GM23338 (cell line): ENCODE results near the gene C17orf100. TPM values are rescaled to one million over a fixed set of nuclear protein-coding genes. Genes with fewer than 3 reads are reported as not detected.

Experiments used
- ATAC-seq: fragments of 200-7000 bp; cut with Tn5 transposase; 3 replicates; pipeline ENCODE4 v1.9.1; 2020
- DNase-seq: peaks from one replicate; pipeline ENCODE4 v3.0.0-alpha.2; 2015; ENCODE audit warnings: low spot score
- H2AFZ ChIP-seq: fragments of 200-600 bp; sonication (generic); 2 replicates; pipeline ENCODE4 v1.8.0; 2016; ENCODE audit warnings: antibody characterized with exemption, mild to moderate bottlenecking, moderate library complexity
- H3F3A ChIP-seq: fragments of 200-600 bp; sonication (generic); replicated peaks from 2 replicates; pipeline ENCODE4 v1.8.0; 2017; ENCODE audit warnings: antibody characterized with exemption, mixed run types, low read depth
- H3K27ac ChIP-seq: fragments of 200-600 bp; sonication (generic); 2 replicates; pipeline ENCODE4 v1.6.1; 2016; ENCODE audit warnings: low read depth
- H3K27me3 ChIP-seq: fragments of 200-600 bp; sonication (generic); 2 replicates; pipeline ENCODE4 v1.8.0; 2016; ENCODE audit warnings: mild to moderate bottlenecking, mixed run types, moderate library complexity; ENCODE audit not compliant: insufficient read depth
- H3K36me3 ChIP-seq: fragments of 200-600 bp; sonication (generic); 2 replicates; pipeline ENCODE4 v1.8.0; 2016; ENCODE audit warnings: mild to moderate bottlenecking; ENCODE audit not compliant: insufficient read depth
- H3K4me1 ChIP-seq: fragments of 200-600 bp; sonication (generic); 2 replicates; pipeline ENCODE4 v1.8.0; 2016; ENCODE audit warnings: mild to moderate bottlenecking, moderate library complexity; ENCODE audit not compliant: insufficient read depth
- H3K4me2 ChIP-seq: fragments of 200-600 bp; sonication (generic); 2 replicates; pipeline ENCODE4 v1.7.1; 2017; ENCODE audit warnings: mixed run types
- H3K4me3 ChIP-seq: fragments of 200-600 bp; sonication (generic); 2 replicates; pipeline ENCODE4 v1.6.1; 2016; ENCODE audit warnings: mixed run types
- H3K79me2 ChIP-seq: fragments of 200-600 bp; sonication (generic); replicated peaks from 2 replicates; pipeline ENCODE4 v1.8.0; 2017; ENCODE audit warnings: mild to moderate bottlenecking; ENCODE audit not compliant: insufficient read depth
- H3K9me2 ChIP-seq: fragments of 200-600 bp; sonication (generic); 2 replicates; pipeline ENCODE4 v1.8.0; 2017; ENCODE audit not compliant: insufficient read depth
- H4K20me1 ChIP-seq: fragments of 200-600 bp; sonication (generic); replicated peaks from 2 replicates; pipeline ENCODE4 v1.8.0; 2017; ENCODE audit warnings: mild to moderate bottlenecking; ENCODE audit not compliant: insufficient read depth
- H3K27ac Mint-ChIP-seq: 2 replicates; pipeline ENCODE4 v1.8.0; 2020; ENCODE audit warnings: inconsistent platforms, mild to moderate bottlenecking, moderate library complexity, mixed read lengths
- H3K27me3 Mint-ChIP-seq: 3 replicates; pipeline ENCODE4 v1.8.0; 2022; ENCODE audit warnings: low read depth, mild to moderate bottlenecking, moderate library complexity, mixed read lengths, inconsistent platforms; ENCODE audit not compliant: insufficient read depth, poor library complexity
- H3K36me3 Mint-ChIP-seq: 3 replicates; pipeline ENCODE4 v1.8.0; 2021; ENCODE audit warnings: low read depth, mild to moderate bottlenecking, inconsistent platforms, moderate library complexity, mixed read lengths
- H3K4me1 Mint-ChIP-seq: 3 replicates; pipeline ENCODE4 v1.8.0; 2020; ENCODE audit warnings: mild to moderate bottlenecking, inconsistent platforms, mixed read lengths
- H3K4me3 Mint-ChIP-seq: 3 replicates; pipeline ENCODE4 v1.8.0; 2021; ENCODE audit warnings: moderate library complexity, mild to moderate bottlenecking, inconsistent platforms, mixed read lengths
- H3K9me3 Mint-ChIP-seq: 3 replicates; pipeline ENCODE4 v1.8.0; 2020; ENCODE audit warnings: moderate library complexity, mild to moderate bottlenecking, inconsistent platforms, mixed read lengths
- CREB1 ChIP-seq: fragments of 250-450 bp; sonication (Bioruptor Pico); IDR thresholded peaks from 2 replicates; pipeline ENCODE4 v1.5.0; 2020; ENCODE audit warnings: low read depth, mild to moderate bottlenecking, moderate library complexity
- CTCF ChIP-seq, 2 experiments: fragments of 200-600 bp in 1 of 2; sonication (generic) in 1 of 2; conservative IDR thresholded peaks; 2 replicates each; pipeline versions ENCODE4 v1.5.1 to v1.6.1; 2016 to 2017; ENCODE audit warnings: antibody characterized with exemption in 2 of 2, low read depth in 2 of 2, mild to moderate bottlenecking in 2 of 2, moderate library complexity in 1 of 2
- ETS1 ChIP-seq: IDR thresholded peaks from 2 replicates; pipeline ENCODE4 v1.6.1; 2016; ENCODE audit warnings: antibody characterized with exemption
- EZH2 ChIP-seq: fragments of 200-600 bp; sonication (generic); IDR thresholded peaks from one replicate; pipeline ENCODE4 v1.8.0; 2017; ENCODE audit warnings: antibody characterized with exemption, mild to moderate bottlenecking, low read depth; ENCODE audit not compliant: unreplicated experiment
- EZH2phosphoT487 ChIP-seq: fragments of 200-600 bp; sonication (generic); IDR thresholded peaks from one replicate; pipeline ENCODE4 v1.8.1; 2018; ENCODE audit warnings: antibody characterized with exemption; ENCODE audit not compliant: unreplicated experiment
- JUNB ChIP-seq: IDR thresholded peaks from one replicate; pipeline ENCODE4 v1.6.1; 2016; ENCODE audit warnings: antibody characterized with exemption; ENCODE audit not compliant: unreplicated experiment
- POLR2AphosphoS5 ChIP-seq: IDR thresholded peaks from 2 replicates; pipeline ENCODE4 v1.6.1; 2016; ENCODE audit warnings: antibody characterized with exemption, low read depth
- REST ChIP-seq: IDR thresholded peaks from one replicate; pipeline ENCODE4 v1.6.1; 2018; ENCODE audit warnings: antibody characterized with exemption; ENCODE audit not compliant: unreplicated experiment
- STAT1 ChIP-seq: IDR thresholded peaks from one replicate; pipeline ENCODE4 v1.6.1; 2016; ENCODE audit warnings: antibody characterized with exemption; ENCODE audit not compliant: unreplicated experiment
- ZNF114 ChIP-seq: fragments of 250-450 bp; sonication (Bioruptor Pico); IDR thresholded peaks from 2 replicates; pipeline ENCODE4 v1.5.0; 2020; ENCODE audit warnings: mild to moderate bottlenecking, moderate library complexity
- ZNF331 ChIP-seq: fragments of 250-450 bp; sonication (Bioruptor Pico); IDR thresholded peaks from 2 replicates; pipeline ENCODE4 v1.5.0; 2020; ENCODE audit warnings: low read depth, mild to moderate bottlenecking, moderate library complexity
- ZNF462 ChIP-seq: fragments of 250-450 bp; sonication (Bioruptor Pico); IDR thresholded peaks from 2 replicates; pipeline ENCODE4 v1.5.0; 2020; ENCODE audit warnings: mild to moderate bottlenecking, moderate library complexity
- polyA plus RNA-seq: library from polyadenylated mRNA; unstranded; fragments of >200 nt; fragmentation: Nextera tagmentation; extraction: Ambion mirVana; gene quantifications from 2 replicates; pipeline ENCODE4 v1.2.1, GENCODE V29; 2016
- total RNA-seq: library from RNA; depleted of rRNA; stranded (reverse); fragments of >200 nt; shearing (Covaris generic); gene quantifications from 2 replicates; pipeline ENCODE4 v1.2.3, GENCODE V29; 2014

C17orf100 gene
- total and polyA plus RNA-seq, 2 experiments from 2014 or later, result 2.7 to 3.9 TPM

GRCh38 chr17:6695051-6695450 lies 43.5 kb downstream of the C17orf100 start (continued):
- TF ChIP-seq JUNB (no peak), STAT1 (no peak), REST (no peak), CREB1 (CRISPR knock-in tag) (no peak), ETS1 (no peak)

GRCh38 chr17:6695565-6695964 lies 44.0 kb downstream of the C17orf100 start:
- no peak overlapping the region for H2AFZ ChIP-seq
- TF ChIP-seq POLR2AphosphoS5 (no peak), ETS1 (no peak), EZH2phosphoT487 (no peak), ZNF462 (CRISPR knock-in tag) (no peak), ZNF114 (CRISPR knock-in tag) (no peak), JUNB (no peak), ZNF331 (CRISPR knock-in tag) (no peak), CTCF (conservative IDR thresholded peaks at IDR 0.05; ENCODE audit: low read depth in 2 of 2) (no peak), EZH2 (no peak)
- no peaks in the 10 kb centered on the region for H3K36me3 ChIP-seq
- H3K4me3 ChIP-seq, result no peak overlapping the region
- no peak overlapping the region for H3K27ac Mint-ChIP-seq
- H3K4me3 Mint-ChIP-seq, result no peak overlapping the region
- H3K36me3 Mint-ChIP-seq, result no peaks in the 10 kb centered on the region; the same call in 2 of the 3 replicates
- H3K79me2 ChIP-seq, result no peaks in the 10 kb centered on the region
- 0 out of 3 replicates have a peak, but pooled peaks cover 3% of the 10 kb centered on the region for H3K9me3 Mint-ChIP-seq
- H3K27me3 Mint-ChIP-seq, result peaks cover 19% of the 10 kb centered on the region
- no peak overlapping the region for H3K27ac ChIP-seq
- H3K9me2 ChIP-seq, result no peaks in the 10 kb centered on the region
- H3K4me1 ChIP-seq, result no peaks in the 10 kb centered on the region
- H3K4me2 ChIP-seq, result no peak overlapping the region
- no peak for ATAC-seq
- H4K20me1 ChIP-seq, result no peaks in the 10 kb centered on the region
- no peaks in the 10 kb centered on the region for H3K27me3 ChIP-seq
- peaks cover 4% of the 10 kb centered on the region; the same call in 2 of the 3 replicates for H3K4me1 Mint-ChIP-seq
- DNase-seq, result no peak
- H3F3A ChIP-seq, result no peaks in the 10 kb centered on the region
